HepG2 (cell line): ENCODE measurements around the gene OTOGL. TPM values are rescaled to one million over a fixed set of nuclear protein-coding genes. Genes with fewer than 3 reads are reported as not detected.

Experiments
- ATAC-seq: fragments of 200-7000 bp; cut with Tn5 transposase; 3 replicates; pipeline ENCODE4 v1.9.1; 2020; ENCODE audit warnings: mild to moderate bottlenecking, moderate library complexity
- BruUV-seq: library from RNA; stranded (reverse); fragments of 400-500 nt; replicated peaks from 2 replicates; lab custom pipeline; 2021; lab: Mats Ljungman, UMichigan
- CTCF ChIA-PET: fragments of 300-600 bp; formaldehyde crosslinking; extraction: SDS; loops from one replicate; lab custom pipeline; 2021; ENCODE audit warnings: low total read pairs, inconsistent platforms, low intra/inter-chr PET ratio; lab: Yijun Ruan, JAX
- POLR2A ChIA-PET: fragments of 350-600 bp; sonication (Branson Sonifier 250); formaldehyde crosslinking; loops from one replicate; lab custom pipeline; 2020; ENCODE audit warnings: antibody characterized with exemption, inconsistent platforms; lab: Yijun Ruan, JAX
- DNase-seq: peaks from one replicate; pipeline ENCODE4 v3.0.0-alpha.2; 2015; ENCODE audit warnings: low spot score
- FAIRE-seq: peaks from 3 replicates; lab custom pipeline; 2011; peaks lifted over from hg19 to GRCh38; lab: Jason Lieb, UNC
- H2AFZ ChIP-seq: one replicate; pipeline ENCODE4 v1.6.1; 2011; ENCODE audit warnings: low read length, inconsistent platforms
- H3K27ac ChIP-seq: fragments of 300-600 bp; 3 replicates; pipeline ENCODE4 v1.8.0; 2011; ENCODE audit warnings: mixed run types, mild to moderate bottlenecking, mixed read lengths, low read length, inconsistent platforms; ENCODE audit not compliant: insufficient read depth; ENCODE audit errors: extremely low read length
- H3K27me3 ChIP-seq, 2 experiments: fragments of 200-600 bp in 1 of 2; 2 replicates in 1 of 2; 3 replicates in 1 of 2; pipeline versions ENCODE4 v1.6.0 to v1.8.0; 2011; ENCODE audit warnings: low read length in 2 of 2, mild to moderate bottlenecking in 2 of 2, moderate library complexity in 2 of 2, inconsistent platforms in 1 of 2; ENCODE audit not compliant: insufficient read depth in 2 of 2, control insufficient read depth in 1 of 2
- H3K36me3 ChIP-seq, 2 experiments: fragments of 200-600 bp in 1 of 2; replicated peaks in 1 of 2; 2 replicates in 1 of 2; 3 replicates in 1 of 2; pipeline versions ENCODE4 v1.5.1 to v1.8.0; 2011; ENCODE audit warnings: low read length in 2 of 2, inconsistent platforms in 1 of 2; ENCODE audit not compliant: insufficient read depth in 2 of 2, control insufficient read depth in 1 of 2
- H3K4me1 ChIP-seq: 2 replicates; pipeline ENCODE4 v1.5.1; 2012; ENCODE audit warnings: low read length, inconsistent platforms; ENCODE audit not compliant: insufficient read depth
- H3K4me2 ChIP-seq: 2 replicates; pipeline ENCODE4 v1.6.0; 2011; ENCODE audit warnings: low read depth, low read length, inconsistent platforms
- H3K4me3 ChIP-seq, 3 experiments: fragments of 200-600 bp in 1 of 3; sonication (generic), shearing (Covaris generic) in 1 of 3; replicated peaks in 1 of 3; 2 replicates each; pipeline ENCODE4 v1.5.1; 2011 to 2016; ENCODE audit warnings: low read length in 3 of 3, inconsistent platforms in 2 of 3, low read depth in 2 of 3, mild to moderate bottlenecking in 2 of 3, control low read depth in 1 of 3, mixed read lengths in 1 of 3; ENCODE audit not compliant: insufficient read depth in 1 of 3
- H3K79me2 ChIP-seq: one replicate; pipeline ENCODE4 v1.6.1; 2011; ENCODE audit warnings: low read length, inconsistent platforms; ENCODE audit not compliant: insufficient read depth
- H3K9ac ChIP-seq: 2 replicates; pipeline ENCODE4 v1.6.0; 2011; ENCODE audit warnings: mild to moderate bottlenecking, low read depth, low read length, inconsistent platforms; ENCODE audit not compliant: insufficient read depth
- H3K9me3 ChIP-seq: 2 replicates; pipeline ENCODE4 v1.5.1; 2012; ENCODE audit warnings: mild to moderate bottlenecking, low read length
- H4K20me1 ChIP-seq: 2 replicates; pipeline ENCODE4 v1.6.0; 2011; ENCODE audit warnings: inconsistent platforms, mild to moderate bottlenecking, low read length, moderate library complexity; ENCODE audit not compliant: insufficient read depth
- CHCHD3 ChIP-seq: sonication (generic); formaldehyde crosslinking; IDR thresholded peaks from 2 replicates; pipeline ENCODE4 v1.8.0; 2022; ENCODE audit warnings: mild to moderate bottlenecking, missing genetic modification reagents, moderate library complexity
- GATAD1 ChIP-seq: IDR thresholded peaks from 2 replicates; pipeline ENCODE4 v1.6.1; 2016; ENCODE audit warnings: missing genetic modification reagents, missing compliant biosample characterization
- GPN1 ChIP-seq: sonication (generic); formaldehyde crosslinking; IDR thresholded peaks from 2 replicates; pipeline ENCODE4 v1.5.1; 2020; ENCODE audit warnings: missing genetic modification reagents, borderline replicate concordance
- HDAC1 ChIP-seq: sonication (generic); formaldehyde crosslinking; IDR thresholded peaks from 2 replicates; pipeline ENCODE4 v1.5.1; 2020; ENCODE audit warnings: mild to moderate bottlenecking, missing genetic modification reagents
- HDAC2 ChIP-seq: sonication (generic); formaldehyde crosslinking; IDR thresholded peaks from 2 replicates; pipeline ENCODE4 v1.4.0; 2020; ENCODE audit warnings: missing genetic modification reagents
- HMG20B ChIP-seq: conservative IDR thresholded peaks from 2 replicates; pipeline ENCODE4 v1.6.1; 2016; ENCODE audit warnings: missing genetic modification reagents, missing compliant biosample characterization
- MAFK ChIP-seq, 2 experiments: IDR thresholded peaks in 1 of 2; conservative IDR thresholded peaks in 1 of 2; 2 replicates each; pipeline ENCODE4 v1.6.1; 2011; ENCODE audit warnings: improper control_type of control experiment in 2 of 2, low read length in 2 of 2
- MAX ChIP-seq: IDR thresholded peaks from 2 replicates; pipeline ENCODE4 v1.6.1; 2012; ENCODE audit warnings: inconsistent platforms
- ZNF121 ChIP-seq: sonication (generic); formaldehyde crosslinking; IDR thresholded peaks from 2 replicates; pipeline ENCODE4 v1.5.0; 2020; ENCODE audit warnings: mild to moderate bottlenecking, missing genetic modification reagents
- ZNF225 ChIP-seq: sonication (generic); formaldehyde crosslinking; IDR thresholded peaks from 2 replicates; pipeline ENCODE4 v1.4.0; 2020; ENCODE audit warnings: mild to moderate bottlenecking, missing genetic modification reagents
- ZNF350 ChIP-seq: sonication (generic); formaldehyde crosslinking; IDR thresholded peaks from 2 replicates; pipeline ENCODE4 v1.4.0; 2020; ENCODE audit warnings: mild to moderate bottlenecking, low read depth, missing genetic modification reagents, borderline replicate concordance
- ZNF407 ChIP-seq: sonication (generic); formaldehyde crosslinking; IDR thresholded peaks from one replicate; pipeline ENCODE4 v1.5.1; 2020; ENCODE audit warnings: mild to moderate bottlenecking, missing genetic modification reagents; ENCODE audit errors: not compliant biosample characterization
- ZSCAN12 ChIP-seq: sonication (generic); formaldehyde crosslinking; IDR thresholded peaks from 2 replicates; pipeline ENCODE4 v1.9.0; 2021; ENCODE audit warnings: mild to moderate bottlenecking, missing genetic modification reagents
- ZSCAN30 ChIP-seq: sonication (generic); formaldehyde crosslinking; IDR thresholded peaks from 2 replicates; pipeline ENCODE4 v1.5.0; 2020; ENCODE audit warnings: mild to moderate bottlenecking, missing genetic modification reagents
- WGBS: methylation state at CpG from one replicate; pipeline ENCODE4 v1.1.6; 2017; ENCODE audit warnings: low lambda C conversion rate; 5-methylcytosine and 5-hydroxymethylcytosine counted together
- in situ Hi-C: cut with HindIII; loops from 2 replicates; pipeline ENCODE4 v1.10.0; 2017; ENCODE audit warnings: low pct_unique_long_range_greater_than_20kb; ENCODE audit not compliant: extremely low pct_ligation_motif_present
- intact Hi-C: fragments of 100-400 bp; cut with micrococcal nuclease; formaldehyde crosslinking; loops from one replicate; pipeline ENCODE4 v1.10.0; 2022; ENCODE audit not compliant: unreplicated experiment
- polyA plus RNA-seq, 8 experiments: library from polyadenylated mRNA; depleted of rRNA in 3 of 8; stranded (reverse) in 7 of 8; unstranded in 1 of 8; fragments of >200 nt; fragmentation: Illumina TruSeq in 4 of 8; extraction: Trizol in 4 of 8; gene quantifications; 2 replicates each; pipeline versions ENCODE4 v1.2.1 to v1.2.3, GENCODE V29; 2011 to 2016; ENCODE audit warnings: low read depth in 4 of 8, missing spikeins in 1 of 8, mixed read lengths in 1 of 8; ENCODE audit not compliant: insufficient read depth in 1 of 8
- total RNA-seq, 5 experiments: library from RNA; depleted of rRNA; stranded (reverse); fragments of >200 nt; fragmentation: Illumina TruSeq; extraction: Trizol; gene quantifications; 2 replicates each; pipeline ENCODE4 v1.2.3, GENCODE V29; 2016; ENCODE audit warnings: low read depth in 1 of 5

OTOGL gene
- total and polyA plus RNA-seq, 2 of the 13 experiments (the other 11 are each of a cell fraction or from before 2014, with no cell fraction given), result not detected

GRCh38 chr12:80262771-80263170 is 163.4 kb downstream of the OTOGL start:
- H4K20me1 ChIP-seq, result no peaks in the 10 kb centered on the region
- ChIA-PET POLR2A (no interaction called here), CTCF (no interaction called here)
- no peaks in the 10 kb centered on the region for H3K9me3 ChIP-seq
- intact Hi-C loops, result no loop called here
- H3K4me2 ChIP-seq, result no peak overlapping the region
- ATAC-seq, result no peak
- H3K27me3 ChIP-seq, result no peaks in the 10 kb centered on the region
- DNase-seq, result no peak
- no peak overlapping the region for H3K27ac ChIP-seq
- no peak overlapping the region for H3K4me3 ChIP-seq
- 18% methylated on average over 4 of the region's 4 CpGs for WGBS
- TF ChIP-seq GATAD1, result no peak
- no peak for TF ChIP-seq ZNF407 (CRISPR knock-in tag)
- TF ChIP-seq MAFK (conservative IDR thresholded peaks at IDR 0.05 in 1 of 2, IDR thresholded peaks at IDR 0.05 in 1 of 2; ENCODE audit: low read length in 2 of 2), result no peak
- no peak for TF ChIP-seq ZSCAN30
- no peak for TF ChIP-seq ZNF225 (CRISPR knock-in tag)
- TF ChIP-seq ZSCAN12 (CRISPR knock-in tag), result no peak
- no peak for TF ChIP-seq GPN1
- TF ChIP-seq HDAC2 (CRISPR knock-in tag), result no peak
- TF ChIP-seq ZNF121 (CRISPR knock-in tag), result no peak
- TF ChIP-seq HDAC1 (CRISPR knock-in tag), result no peak
- no peak for TF ChIP-seq HMG20B
- no peak for TF ChIP-seq ZNF350 (CRISPR knock-in tag)
- TF ChIP-seq CHCHD3 (CRISPR knock-in tag), result no peak
- TF ChIP-seq MAX, result no peak
- no peaks in the 10 kb centered on the region for H3K36me3 ChIP-seq
- BruUV-seq, result no TSS peak
- H3K9ac ChIP-seq, result no peak overlapping the region
- in situ Hi-C loops, result no loop called here
- no peaks in the 10 kb centered on the region for H3K4me1 ChIP-seq
- no peak for FAIRE-seq
- no peaks in the 10 kb centered on the region for H3K79me2 ChIP-seq
- H2AFZ ChIP-seq, result no peak overlapping the region
